GM19099 (cell line): ENCODE results near the gene ADGRD2.

Experiments used
- POLR2A ChIP-seq: IDR thresholded peaks from 3 replicates; pipeline ENCODE4 v1.6.1; 2011; ENCODE audit warnings: low read depth; ENCODE audit not compliant: insufficient read length; ENCODE audit errors: extremely low read depth

ADGRD2 gene

DNA sequence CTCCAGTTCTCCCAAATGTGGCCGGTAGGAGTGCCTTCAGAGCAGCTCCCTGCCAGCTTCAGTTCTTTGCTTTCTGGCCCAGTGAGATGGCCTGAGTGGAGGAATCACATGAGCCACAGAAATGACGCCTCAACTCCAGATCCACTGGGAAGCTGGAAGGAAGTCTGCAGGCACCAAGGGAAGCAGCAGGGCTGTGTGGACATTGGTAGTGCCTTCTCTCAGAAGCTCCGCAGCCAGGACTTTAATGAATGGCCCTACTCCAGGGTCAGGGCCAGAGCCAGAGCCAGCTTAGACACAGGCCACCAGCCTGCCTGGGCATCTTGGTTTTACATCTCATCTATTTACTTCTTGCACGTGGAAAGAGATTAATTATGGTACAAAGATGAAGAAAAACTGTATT, 23.0 kb upstream of the ADGRD2 start:
- TF ChIP-seq POLR2A, result no peak

DNA sequence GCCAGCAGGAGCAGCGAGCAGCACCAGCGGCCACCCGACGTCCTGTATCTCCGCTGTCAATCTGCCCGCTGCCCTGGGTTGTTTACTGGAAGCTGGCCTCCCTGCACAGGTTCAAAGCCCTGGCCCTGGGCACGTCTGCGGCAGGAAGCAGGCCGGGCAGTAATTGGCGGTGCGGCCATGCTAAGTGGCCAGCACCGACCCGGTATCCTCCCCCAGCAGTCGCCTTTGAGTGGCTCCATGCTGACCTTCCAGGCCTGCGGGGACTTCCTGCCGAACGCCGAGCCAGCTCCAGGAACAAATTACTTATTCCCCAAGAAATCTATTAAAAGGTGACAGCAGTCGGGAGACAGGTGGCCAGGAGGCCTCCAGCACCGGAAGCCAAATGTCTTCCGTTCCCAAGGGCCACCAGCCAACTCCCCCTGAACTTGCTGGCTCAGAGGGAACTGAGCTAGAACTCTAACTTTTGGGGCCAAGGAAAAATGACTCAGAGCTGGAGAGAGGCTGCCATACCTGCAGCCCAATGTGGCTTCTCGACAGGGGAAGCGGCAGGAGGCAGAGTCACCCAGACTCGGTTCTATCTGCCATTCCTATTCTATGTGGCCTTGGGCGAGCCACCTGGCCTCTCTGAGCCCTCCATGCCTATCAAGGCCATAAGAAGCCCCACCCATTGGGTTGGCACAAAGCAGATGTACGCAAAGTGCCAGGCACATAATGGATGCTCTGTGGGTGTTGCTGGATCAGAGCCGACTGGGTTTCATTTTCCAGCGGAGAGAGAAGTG, 21.3 kb upstream of the ADGRD2 start:
- TF ChIP-seq POLR2A, result no peak

DNA sequence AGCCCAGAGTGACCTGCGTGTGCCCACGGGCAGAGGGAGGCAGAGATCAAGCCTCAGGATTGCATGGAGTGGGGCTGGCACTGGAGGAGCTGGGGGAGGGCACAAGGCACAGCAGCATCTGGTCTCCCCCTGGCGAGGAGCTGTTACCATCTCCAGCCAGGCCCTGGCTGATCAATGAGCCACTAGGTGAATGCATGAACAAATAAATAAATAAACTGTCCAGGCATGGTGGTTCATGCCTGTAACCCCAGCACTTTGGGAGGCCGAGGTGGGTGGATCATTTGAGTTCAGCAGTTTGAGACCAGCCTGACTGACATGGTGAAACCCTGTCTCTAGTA, 20.8 kb upstream of the ADGRD2 start:
- no peak for TF ChIP-seq POLR2A

DNA sequence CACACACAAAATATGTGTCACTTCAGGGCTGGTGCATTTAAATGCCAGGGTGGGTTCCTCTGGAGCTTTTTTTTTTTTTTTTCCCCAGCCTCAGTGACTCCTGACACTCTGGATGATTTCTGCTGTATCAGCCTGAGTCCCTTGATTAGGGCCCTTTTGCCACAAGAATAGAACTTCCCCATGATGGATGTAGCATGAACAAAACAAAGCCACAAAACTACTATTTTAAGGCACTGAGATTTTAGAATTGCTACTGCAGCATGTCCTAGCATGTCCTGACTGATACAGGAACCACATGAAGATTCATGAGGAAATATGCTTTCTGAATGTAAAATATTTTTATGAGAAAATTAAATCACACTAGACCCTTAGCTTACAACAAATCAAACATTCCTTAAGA, 13.9 kb upstream of the ADGRD2 start:
- TF ChIP-seq POLR2A, result no peak

DNA sequence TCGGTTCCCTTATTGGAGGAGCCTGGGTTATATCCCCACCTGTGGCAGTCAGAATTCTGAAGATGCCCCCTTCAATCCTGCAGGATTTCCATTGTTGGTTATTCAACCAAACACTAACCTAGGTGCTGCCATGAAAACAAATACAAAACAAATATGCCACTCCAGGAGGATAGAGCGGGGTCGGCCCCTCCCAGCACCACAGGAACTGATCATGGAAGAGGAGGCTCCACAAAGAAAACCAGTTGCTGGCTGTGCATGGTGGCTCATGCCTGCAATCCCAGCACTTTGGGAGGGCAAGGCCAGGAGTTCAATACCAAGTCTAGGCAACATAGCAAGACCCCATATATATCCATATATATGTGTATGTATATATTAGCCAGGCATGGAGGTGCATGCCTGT, 13.2 kb upstream of the ADGRD2 start:
- no peak for TF ChIP-seq POLR2A

DNA sequence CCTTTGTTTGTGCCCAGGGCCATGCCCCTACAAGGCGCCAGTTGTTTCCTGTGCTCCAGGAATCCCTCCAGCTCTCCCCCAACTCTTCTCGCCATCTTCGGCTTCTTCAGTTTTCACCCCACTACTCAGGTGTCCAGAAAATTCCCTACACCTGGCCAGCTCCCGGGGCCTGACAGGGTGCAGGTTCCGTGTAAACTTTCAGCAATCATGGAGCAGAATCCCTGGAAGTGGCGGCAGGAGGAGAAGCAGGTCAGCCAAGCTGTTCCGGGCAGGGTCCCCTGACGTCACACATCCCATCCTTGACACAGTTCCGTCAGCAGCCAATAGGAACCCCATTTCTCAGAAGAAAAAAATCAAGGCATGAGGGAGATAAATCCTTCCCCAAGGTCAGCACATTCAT, 12.2 kb upstream of the ADGRD2 start:
- TF ChIP-seq POLR2A, result no peak

DNA sequence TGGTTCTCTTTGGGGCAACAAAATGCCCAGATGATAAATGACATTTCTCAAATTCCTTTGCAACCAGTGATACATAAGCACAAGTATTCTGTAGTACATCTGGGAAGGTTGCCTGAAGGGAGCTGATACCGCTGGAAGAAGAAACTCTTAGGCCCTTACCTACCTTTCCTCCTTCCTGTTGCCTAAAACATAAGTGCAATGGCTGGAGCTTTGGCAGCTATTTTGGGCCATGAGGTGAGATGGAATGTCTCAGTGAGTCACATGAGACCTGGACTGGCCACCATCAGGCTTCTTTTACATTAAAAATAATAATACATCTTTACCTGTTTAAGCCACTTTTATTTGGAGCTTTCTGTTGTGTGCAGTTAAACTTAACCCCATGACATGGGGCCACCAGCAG, 11.2 kb upstream of the ADGRD2 start:
- TF ChIP-seq POLR2A, result no peak

DNA sequence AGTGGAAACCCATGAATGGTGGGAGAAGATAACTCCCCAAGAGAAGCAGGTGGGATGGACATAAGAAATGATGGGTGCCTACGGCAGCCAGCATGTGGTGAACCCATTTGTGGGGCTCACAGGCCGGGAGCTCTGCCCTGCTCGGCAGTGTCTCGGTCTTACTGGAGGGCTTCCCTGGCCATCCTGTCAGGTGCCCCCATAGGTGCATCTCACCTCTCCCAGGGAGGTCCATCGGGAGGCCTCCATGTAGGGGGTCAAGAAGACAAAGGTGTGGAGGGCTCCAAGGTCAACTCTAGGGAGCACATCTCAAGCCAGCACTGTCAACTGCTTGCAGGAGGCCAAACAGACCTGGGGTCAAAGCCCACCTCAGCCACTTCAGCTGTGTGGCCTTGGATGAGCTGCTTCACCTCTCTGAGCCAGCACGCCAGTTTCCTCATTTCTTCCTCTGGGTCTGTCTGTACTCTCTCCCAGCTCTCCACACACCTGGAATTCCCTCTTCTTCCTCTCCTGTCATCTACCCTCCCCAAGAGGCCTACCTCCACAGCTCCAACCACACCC, 10.5 kb upstream of the ADGRD2 start:
- TF ChIP-seq POLR2A, result no peak

DNA sequence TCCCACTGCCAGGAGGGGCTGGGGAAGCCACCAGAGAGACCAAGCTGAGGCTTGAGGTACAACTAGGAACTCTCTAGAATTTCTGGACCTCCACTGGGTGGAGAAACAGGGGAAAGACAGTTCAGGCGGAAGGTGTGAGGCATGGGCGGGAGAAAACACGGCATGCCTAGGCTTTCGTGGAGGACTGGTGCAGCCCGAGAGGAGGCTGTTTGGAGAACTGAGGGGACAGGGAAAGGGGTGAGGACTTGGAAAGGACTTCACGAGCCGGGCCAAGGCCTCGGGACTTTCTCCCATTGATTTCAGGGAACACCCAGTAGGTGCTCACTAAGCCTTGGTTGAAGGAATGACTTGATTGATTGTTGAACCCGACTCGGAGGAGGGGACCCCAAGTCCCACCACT, 9.5 kb upstream of the ADGRD2 start:
- no peak for TF ChIP-seq POLR2A

DNA sequence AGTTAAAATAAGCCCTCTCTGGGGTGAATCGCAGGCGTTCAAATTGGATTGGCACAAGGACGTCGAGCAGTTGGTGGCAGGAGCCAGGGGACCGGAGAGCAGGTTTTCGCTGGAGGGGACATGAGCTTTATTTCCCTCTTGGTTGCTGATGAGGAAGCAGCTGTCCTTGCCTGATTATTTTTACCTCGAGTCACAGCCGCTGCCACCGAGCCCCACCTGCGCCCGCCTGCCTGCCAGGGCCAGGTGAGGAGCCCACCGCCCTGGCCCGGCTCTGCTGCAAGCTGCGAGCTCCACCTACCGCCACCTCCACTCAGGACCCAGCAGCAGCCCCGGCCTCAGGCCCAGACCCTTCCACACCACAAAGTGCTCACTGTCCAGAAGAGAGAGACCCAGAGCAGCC, 9.0 kb upstream of the ADGRD2 start:
- no peak for TF ChIP-seq POLR2A

DNA sequence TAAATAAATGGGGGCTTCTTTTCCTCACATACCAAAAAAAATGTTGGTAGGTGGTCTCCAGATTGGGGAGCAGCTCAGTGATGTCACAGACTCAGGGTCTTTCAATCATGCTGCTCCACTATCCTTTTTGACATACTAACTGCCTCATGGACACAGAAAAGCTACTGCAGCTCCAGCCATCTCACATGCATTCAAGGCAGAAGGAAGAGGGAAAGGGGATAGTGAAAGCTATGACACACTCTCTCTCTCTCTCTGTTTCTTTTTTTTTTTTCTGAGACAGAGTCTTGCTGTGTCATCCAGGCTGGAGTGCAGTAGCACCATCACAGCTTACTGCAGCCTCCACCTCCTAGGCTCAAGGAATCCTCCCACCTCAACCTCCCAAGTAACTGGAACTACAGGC, 7.9 kb upstream of the ADGRD2 start:
- TF ChIP-seq POLR2A, result no peak

DNA sequence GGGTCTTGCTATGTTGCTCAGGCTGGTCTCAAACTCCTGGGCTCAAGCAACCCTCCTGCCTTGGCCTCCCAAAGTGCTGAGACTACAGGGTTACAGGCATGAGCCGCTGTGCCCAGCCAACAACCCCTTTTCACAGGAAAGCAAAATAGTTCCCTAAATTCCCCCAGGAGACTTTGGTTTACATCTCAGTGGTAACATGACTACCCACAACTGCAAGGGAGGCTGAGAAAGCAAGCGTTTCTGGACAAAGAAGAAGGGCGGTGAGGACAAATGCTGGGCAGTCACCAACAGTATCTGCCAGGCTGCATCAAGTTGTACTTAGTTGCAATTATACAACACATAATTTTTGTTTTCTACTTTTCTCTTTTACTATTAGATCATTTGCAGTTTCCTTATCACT, 7.4 kb upstream of the ADGRD2 start:
- no peak for TF ChIP-seq POLR2A

DNA sequence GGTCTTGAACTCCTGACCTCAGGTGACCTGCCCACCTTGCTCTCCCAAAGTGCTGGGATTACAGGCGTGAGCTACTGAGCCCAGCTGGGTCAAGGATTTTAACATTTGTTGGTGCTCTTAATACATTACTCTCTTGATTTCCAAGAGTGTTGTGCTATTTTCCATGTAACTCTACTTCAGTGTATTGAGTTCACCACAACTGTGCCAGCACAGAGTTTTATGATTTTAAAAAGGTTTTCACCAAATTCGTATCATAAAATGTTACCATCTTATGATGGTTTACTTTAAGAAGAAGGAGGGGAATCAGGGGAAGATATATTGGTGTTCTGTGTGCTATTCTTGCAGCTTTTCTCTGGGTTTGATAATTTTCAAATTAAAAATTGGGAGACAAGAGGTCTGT, 6.6 kb upstream of the ADGRD2 start:
- TF ChIP-seq POLR2A, result no peak

DNA sequence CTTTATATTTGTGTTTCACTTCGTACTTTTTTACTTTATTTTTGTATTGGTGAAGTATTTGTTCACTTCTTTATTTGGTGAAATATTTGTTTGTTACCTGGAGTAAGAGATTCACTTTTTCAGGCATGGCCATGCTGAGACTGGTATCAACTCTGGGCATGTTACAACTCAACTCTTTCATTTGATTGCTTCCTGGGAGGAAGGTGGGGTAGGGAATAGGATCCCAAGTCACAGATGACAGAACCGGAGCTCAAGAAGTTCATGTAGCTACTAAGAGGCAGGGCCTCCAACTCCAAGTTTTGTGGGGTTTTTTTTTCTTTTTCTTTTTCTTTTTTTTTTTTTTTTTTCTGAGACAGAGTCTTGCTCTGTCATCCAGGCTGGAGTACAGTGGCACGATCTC, 6.1 kb upstream of the ADGRD2 start:
- no peak for TF ChIP-seq POLR2A

DNA sequence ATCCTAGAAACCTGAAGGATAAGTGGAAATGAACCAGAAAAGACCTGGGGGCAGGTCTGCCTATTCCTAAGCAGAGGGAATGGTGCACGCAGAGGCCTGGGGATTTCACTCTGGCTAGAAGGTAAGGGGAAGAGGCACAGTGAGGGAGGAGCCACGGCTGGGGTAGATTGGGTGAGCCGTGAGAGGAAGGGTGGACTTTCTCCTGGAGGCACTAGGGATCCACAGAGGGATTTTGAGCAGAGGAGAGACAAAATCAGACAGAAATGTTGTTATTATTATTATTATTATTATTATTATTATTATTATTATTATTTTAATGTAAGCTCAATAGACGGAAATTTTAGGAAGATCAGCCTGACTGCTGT, 3.0 kb upstream of the ADGRD2 start:
- TF ChIP-seq POLR2A, result no peak

DNA sequence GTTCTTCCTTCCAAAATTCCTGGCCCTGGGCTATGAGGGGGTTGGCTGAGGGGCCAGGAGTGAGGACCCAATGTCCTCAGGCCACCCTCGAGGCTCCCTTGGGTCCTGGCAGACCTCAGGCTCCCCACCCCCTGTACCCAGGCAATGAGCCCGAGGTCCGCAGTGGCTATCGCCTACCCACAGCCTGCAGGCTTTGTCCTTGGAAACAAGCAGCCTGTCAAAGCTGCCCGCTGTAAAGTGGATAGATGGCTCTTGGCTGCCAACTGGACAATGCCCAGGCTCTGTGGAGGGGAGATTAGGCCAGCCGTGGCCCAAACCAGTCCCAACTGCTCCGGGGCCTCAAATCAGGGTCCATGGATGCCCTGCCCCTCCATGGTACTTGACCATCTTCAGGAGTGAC, 2.2 kb upstream of the ADGRD2 start:
- no peak for TF ChIP-seq POLR2A
